Spinal cord (tissue), 10 donors: ENCODE data around the gene STPG3. TPM values are rescaled to one million over a fixed set of nuclear protein-coding genes. Genes with fewer than 3 reads are reported as not detected.

Source experiments
- DNase-seq, 6 donors: peaks; one replicate each; pipeline versions ENCODE4 v3.0.0 to v3.0.0-alpha.2; 2013 to 2015; ENCODE audit warnings: low spot score in 6 of 6, low read depth in 4 of 6
- H3K27ac ChIP-seq: one replicate; pipeline ENCODE4 v1.5.1; 2013; ENCODE audit warnings: low read depth, low read length, control low read depth
- H3K27me3 ChIP-seq: one replicate; pipeline ENCODE4 v1.6.1; 2013; ENCODE audit warnings: low read length; ENCODE audit not compliant: control insufficient read depth, insufficient read depth
- H3K36me3 ChIP-seq: one replicate; pipeline ENCODE4 v1.6.1; 2013; ENCODE audit warnings: low read length; ENCODE audit not compliant: control insufficient read depth, insufficient read depth
- H3K4me1 ChIP-seq: one replicate; pipeline ENCODE4 v1.6.1; 2013; ENCODE audit warnings: low read length; ENCODE audit not compliant: control insufficient read depth, insufficient read depth
- H3K4me3 ChIP-seq: one replicate; pipeline ENCODE4 v1.5.1; 2013; ENCODE audit warnings: low read depth, low read length, control low read depth
- H3K9me3 ChIP-seq: one replicate; pipeline ENCODE4 v1.6.1; 2013; ENCODE audit warnings: low read length; ENCODE audit not compliant: control insufficient read depth, insufficient read depth
- WGBS: methylation state at CpG from one replicate; pipeline ENCODE4 v1.1.5; 2013; ENCODE audit warnings: missing lambda C conversion rate; ENCODE audit not compliant: insufficient coverage; 5-methylcytosine and 5-hydroxymethylcytosine counted together
- polyA plus RNA-seq, 2 donors: library from polyadenylated mRNA; unstranded; fragments of 120-200 nt; gene quantifications; one replicate each; pipeline ENCODE4 v1.2.1, GENCODE V29; 2013; ENCODE audit not compliant: insufficient read length in 2 of 2
- total RNA-seq, 2 donors: library from RNA; depleted of rRNA in 1 of 2; stranded (reverse); fragments of 120-200 nt in 1 of 2; fragments of >200 nt in 1 of 2; gene quantifications; one replicate each; pipeline versions ENCODE4 v1.2.3 to v1.2.4, GENCODE V29; 2013 to 2014
- donor health status: healthy.

Gene STPG3
- total and polyA plus RNA-seq, 4 donors: 0.32 to 0.68 TPM; not detected in 2

GRCh38 chr9:137227853-137228505 is 23.1 kb upstream of the STPG3 start:
- no peaks in the 10 kb centered on the region for H3K27me3 ChIP-seq
- H3K27ac ChIP-seq: no peak overlapping the region
- no peak for DNase-seq
- no peaks in the 10 kb centered on the region for H3K9me3 ChIP-seq
- H3K4me3 ChIP-seq: no peak overlapping the region
- WGBS: 57% methylated on average over 16 of the region's 18 CpGs
- H3K36me3 ChIP-seq: peaks cover 4% of the 10 kb centered on the region
- peaks cover 19% of the 10 kb centered on the region for H3K4me1 ChIP-seq

DNA sequence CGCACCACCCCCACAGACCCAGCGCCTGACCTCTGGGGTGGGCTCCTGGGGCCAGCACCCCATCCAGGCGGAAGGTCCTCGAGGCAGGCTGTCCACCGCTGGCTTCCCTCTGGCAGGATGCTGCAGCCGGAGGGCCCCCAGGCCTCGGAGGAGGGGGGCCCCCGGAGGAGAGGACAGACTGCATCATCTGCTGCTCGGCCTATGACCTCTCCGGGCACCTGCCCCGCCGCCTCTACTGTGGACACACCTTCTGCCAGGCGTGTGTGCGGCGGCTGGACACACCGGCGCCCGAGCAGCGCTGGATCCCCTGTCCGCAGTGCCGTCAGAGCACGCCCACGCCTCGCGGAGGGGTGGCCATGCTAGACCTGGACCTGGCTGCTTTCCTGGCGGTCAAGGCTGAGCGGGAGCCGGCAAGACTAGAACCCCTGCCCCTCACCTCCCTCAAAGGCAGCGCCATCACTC is 22.5 kb upstream of the STPG3 start:
- H3K9me3 ChIP-seq: no peaks in the 10 kb centered on the region
- peaks cover 4% of the 10 kb centered on the region for H3K36me3 ChIP-seq
- no peaks in the 10 kb centered on the region for H3K27me3 ChIP-seq
- H3K27ac ChIP-seq: no peak overlapping the region
- DNase-seq: no peak
- H3K4me1 ChIP-seq: peaks cover 17% of the 10 kb centered on the region
- WGBS: 78% methylated on average over 29 of the region's 29 CpGs
- no peak overlapping the region for H3K4me3 ChIP-seq

DNA sequence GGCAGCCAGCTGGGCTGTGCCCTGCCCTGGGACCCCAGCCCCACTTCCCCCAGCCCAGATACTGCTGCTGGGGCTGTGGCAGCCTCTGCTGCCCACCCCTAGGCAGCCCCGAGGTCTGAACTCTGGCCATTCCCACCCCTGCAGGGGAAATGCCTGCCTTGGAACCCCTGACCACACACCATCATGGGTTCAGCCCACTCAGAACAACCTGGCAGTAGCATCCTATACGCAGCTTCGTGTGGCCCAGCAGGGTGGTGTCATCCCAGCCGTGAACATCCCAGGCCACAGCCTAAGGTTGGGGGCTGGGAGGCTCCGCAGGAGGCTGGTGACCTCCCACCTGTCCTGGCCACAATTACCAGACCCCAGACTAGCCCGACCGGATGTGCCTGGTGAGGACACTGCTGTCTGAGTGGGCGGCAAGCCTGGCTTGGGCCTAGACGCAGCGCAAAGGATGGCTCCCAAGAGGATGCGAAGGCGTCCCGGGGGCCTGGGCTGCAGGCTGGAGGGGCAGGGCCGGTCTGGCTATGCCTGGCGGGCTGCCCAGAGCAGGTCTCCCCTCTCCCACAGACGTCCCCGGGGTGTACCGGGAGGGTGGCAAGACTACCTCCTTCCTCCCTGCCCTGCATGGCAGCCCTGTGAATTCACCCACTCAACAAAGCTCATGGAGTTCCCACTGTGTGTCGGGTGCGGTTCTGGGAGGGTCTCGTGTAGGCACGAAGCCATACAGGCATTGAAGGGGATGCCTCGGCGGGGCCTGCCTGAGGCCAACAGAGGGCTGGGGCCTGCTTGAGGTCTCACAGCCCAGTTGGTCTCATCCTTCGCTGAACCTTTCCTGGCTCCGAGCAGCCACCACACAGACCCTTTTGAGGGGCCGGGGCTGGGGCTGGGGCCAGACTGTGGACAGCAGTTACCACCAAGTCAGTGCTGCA is 21.9 kb upstream of the STPG3 start:
- no peak for DNase-seq
- Histone ChIP-seq H3K27me3 (no peaks in the 10 kb centered on the region), H3K27ac (no peak overlapping the region), H3K4me3 (no peak overlapping the region), H3K9me3 (no peaks in the 10 kb centered on the region), H3K4me1 (peaks cover 10% of the 10 kb centered on the region), H3K36me3 (peaks cover 4% of the 10 kb centered on the region)
- WGBS: 69% methylated on average over 27 of the region's 27 CpGs

DNA sequence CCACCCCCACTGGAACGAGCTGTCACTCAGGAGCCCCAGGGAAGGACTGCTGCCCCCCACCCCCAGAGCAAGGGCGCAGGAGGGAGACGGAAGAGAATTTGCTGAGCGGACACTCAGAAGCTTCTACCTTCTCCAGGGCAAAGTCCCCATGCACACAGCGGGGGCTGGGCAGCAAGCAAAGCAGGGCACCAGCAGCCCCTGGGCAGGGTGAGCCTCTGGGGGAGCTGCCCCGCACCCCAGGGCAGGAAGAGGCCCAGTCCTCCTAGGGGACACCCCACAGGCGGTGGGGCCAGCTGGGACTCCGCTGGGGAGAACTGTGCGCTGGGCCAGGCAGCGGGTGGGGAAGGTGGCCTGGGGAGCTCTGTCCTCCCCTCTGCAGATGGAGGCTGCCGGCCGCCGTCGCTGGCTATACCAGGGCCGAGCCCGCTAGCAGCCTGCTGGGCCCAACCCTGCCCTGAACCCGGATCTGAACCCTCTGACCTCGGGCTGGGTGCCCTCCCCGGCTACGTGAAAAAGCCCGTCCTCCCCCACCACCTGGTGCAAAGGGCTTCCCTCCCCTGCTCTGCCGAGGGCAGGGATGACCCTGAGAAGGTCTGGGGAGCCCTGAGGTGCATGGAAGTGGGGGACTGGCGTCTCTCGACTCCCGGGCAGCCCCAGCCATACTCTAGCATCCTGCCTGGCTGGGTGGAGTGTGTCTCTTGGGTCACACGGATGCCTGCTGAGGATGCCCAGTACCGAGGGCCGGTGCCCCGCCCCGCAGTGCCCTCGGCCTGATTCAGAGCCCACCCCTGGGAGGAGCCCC is 21.0 kb upstream of the STPG3 start:
- no peaks in the 10 kb centered on the region for H3K27me3 ChIP-seq
- no peak overlapping the region for H3K4me3 ChIP-seq
- DNase-seq: no peak
- H3K9me3 ChIP-seq: no peaks in the 10 kb centered on the region
- H3K4me1 ChIP-seq: peaks cover 8% of the 10 kb centered on the region
- 57% methylated on average over 27 of the region's 31 CpGs for WGBS
- peaks cover 9% of the 10 kb centered on the region for H3K36me3 ChIP-seq
- no peak overlapping the region for H3K27ac ChIP-seq

GRCh38 chr9:137230705-137231371 is 20.2 kb upstream of the STPG3 start, which contains the start of gene SLC34A3:
SLC34A3 (plus strand) TSS chr9:137230901; CDS start chr9:137231703, 802 bp downstream.
- DNase-seq: no peak
- WGBS: 79% methylated on average over 14 of the region's 14 CpGs
- Histone ChIP-seq H3K27me3 (no peaks in the 10 kb centered on the region), H3K27ac (no peak within 1 kb of the TSS), H3K36me3 (peaks cover 16% of the 10 kb centered on the region), H3K4me3 (no peak within 1 kb of the TSS), H3K9me3 (no peaks in the 10 kb centered on the region), H3K4me1 (peaks cover 15% of the 10 kb centered on the region)

- 93% methylated on average over 15 of the region's 23 CpGs for WGBS
- Histone ChIP-seq H3K36me3 (peaks cover 21% of the 10 kb centered on the region), H3K27me3 (no peaks in the 10 kb centered on the region), H3K27ac (no peak overlapping the region), H3K4me1 (peaks cover 21% of the 10 kb centered on the region), H3K9me3 (no peaks in the 10 kb centered on the region), H3K4me3 (no peak overlapping the region)
- no peak for DNase-seq
Measured at GRCh38 chr9:137231372-137232039, 19.6 kb upstream of the STPG3 start.

GRCh38 chr9:137232101-137232500 is 19.0 kb upstream of the STPG3 start:
- no peak for DNase-seq
- 84% methylated on average over 5 of the region's 10 CpGs for WGBS

GRCh38 chr9:137232510-137232909 is 18.6 kb upstream of the STPG3 start:
- no peak overlapping the region for H3K27ac ChIP-seq
- 80% methylated on average over 24 of the region's 24 CpGs for WGBS
- H3K36me3 ChIP-seq: peaks cover 28% of the 10 kb centered on the region
- H3K9me3 ChIP-seq: no peaks in the 10 kb centered on the region
- H3K4me3 ChIP-seq: no peak overlapping the region
- no peak for DNase-seq
- H3K4me1 ChIP-seq: peaks cover 27% of the 10 kb centered on the region
- H3K27me3 ChIP-seq: no peaks in the 10 kb centered on the region

More at GRCh38 chr9:137232101-137232500, 19.0 kb upstream of the STPG3 start:
- Histone ChIP-seq H3K4me1 (peaks cover 27% of the 10 kb centered on the region), H3K9me3 (no peaks in the 10 kb centered on the region), H3K36me3 (peaks cover 27% of the 10 kb centered on the region), H3K4me3 (no peak overlapping the region), H3K27ac (no peak overlapping the region), H3K27me3 (no peaks in the 10 kb centered on the region)
